Sigmoid colon (tissue), 4 donors: Measurements from ENCODE around the gene SGTB.

Experiments used
- EP300 ChIP-seq, 4 donors: sonication (generic); formaldehyde crosslinking; IDR thresholded peaks; one replicate each; pipeline ENCODE4 v1.6.1; 2017; ENCODE audit warnings: antibody characterized with exemption in 4 of 4
- POLR2A ChIP-seq, 2 donors: fragments of 450-650 bp; IDR thresholded peaks; one replicate each; pipeline ENCODE4 v1.6.1; 2016; ENCODE audit warnings: antibody characterized with exemption in 2 of 2, mild to moderate bottlenecking in 2 of 2, moderate library complexity in 2 of 2
- POLR2AphosphoS5 ChIP-seq, 4 donors: sonication (generic); formaldehyde crosslinking; IDR thresholded peaks; one replicate each; pipeline ENCODE4 v1.6.1; 2017; ENCODE audit warnings: antibody characterized with exemption in 4 of 4
- TF ChIP-seq, protein P1 (sequence below), 4 experiments: fragments of 450-650 bp in 3 of 4; fragments of 200-600 bp in 1 of 4; IDR thresholded peaks; one replicate each; pipeline ENCODE4 v1.5.1; 2016 to 2019; ENCODE audit warnings: antibody characterized with exemption in 4 of 4, mild to moderate bottlenecking in 3 of 4, moderate library complexity in 2 of 4

DNA sequence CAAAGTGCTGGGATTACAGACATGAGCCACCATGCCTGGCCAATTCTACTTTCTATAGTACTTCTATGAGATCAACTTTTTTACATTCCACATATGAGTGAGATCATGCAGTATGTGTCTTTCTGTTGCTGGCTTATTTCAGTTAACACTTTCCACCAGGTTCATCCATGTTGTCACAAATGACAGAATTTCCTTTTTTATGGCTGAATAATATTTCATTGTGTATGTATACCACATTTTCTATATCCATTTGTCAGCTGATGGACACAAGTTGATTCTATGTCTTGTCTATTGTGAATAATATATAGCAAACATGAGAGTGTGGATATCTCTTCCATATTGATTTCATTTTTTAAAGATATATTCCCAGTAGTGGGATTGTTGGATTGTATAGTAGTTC is 17.3 kb upstream of the SGTB start:
- TF ChIP-seq POLR2A (IDR thresholded peaks at IDR 0.05) (no peak), EP300 (IDR thresholded peaks at IDR 0.05) (no peak), POLR2AphosphoS5 (IDR thresholded peaks at IDR 0.05) (no peak)
- TF ChIP-seq, protein P1, sequence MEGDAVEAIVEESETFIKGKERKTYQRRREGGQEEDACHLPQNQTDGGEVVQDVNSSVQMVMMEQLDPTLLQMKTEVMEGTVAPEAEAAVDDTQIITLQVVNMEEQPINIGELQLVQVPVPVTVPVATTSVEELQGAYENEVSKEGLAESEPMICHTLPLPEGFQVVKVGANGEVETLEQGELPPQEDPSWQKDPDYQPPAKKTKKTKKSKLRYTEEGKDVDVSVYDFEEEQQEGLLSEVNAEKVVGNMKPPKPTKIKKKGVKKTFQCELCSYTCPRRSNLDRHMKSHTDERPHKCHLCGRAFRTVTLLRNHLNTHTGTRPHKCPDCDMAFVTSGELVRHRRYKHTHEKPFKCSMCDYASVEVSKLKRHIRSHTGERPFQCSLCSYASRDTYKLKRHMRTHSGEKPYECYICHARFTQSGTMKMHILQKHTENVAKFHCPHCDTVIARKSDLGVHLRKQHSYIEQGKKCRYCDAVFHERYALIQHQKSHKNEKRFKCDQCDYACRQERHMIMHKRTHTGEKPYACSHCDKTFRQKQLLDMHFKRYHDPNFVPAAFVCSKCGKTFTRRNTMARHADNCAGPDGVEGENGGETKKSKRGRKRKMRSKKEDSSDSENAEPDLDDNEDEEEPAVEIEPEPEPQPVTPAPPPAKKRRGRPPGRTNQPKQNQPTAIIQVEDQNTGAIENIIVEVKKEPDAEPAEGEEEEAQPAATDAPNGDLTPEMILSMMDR (IDR thresholded peaks at IDR 0.05), result no peak
